Astrocyte of the cerebellum (primary cell): Measurements from ENCODE around the gene BRCA2.

Source experiments
- DNase-seq: peaks from one replicate; pipeline ENCODE4 v3.0.0-alpha.2; 2011; ENCODE audit warnings: low read depth
- H3K4me3 ChIP-seq: 2 replicates; pipeline ENCODE4 v1.5.1; 2011; ENCODE audit warnings: mild to moderate bottlenecking, low read depth, low read length, moderate library complexity
- CTCF ChIP-seq: IDR thresholded peaks from 2 replicates; pipeline ENCODE4 v1.5.1; 2012; ENCODE audit warnings: low read length, low read depth, moderate library complexity, mild to moderate bottlenecking; ENCODE audit errors: missing control alignments
- in situ Hi-C: cut with HindIII; loops from 2 replicates; pipeline ENCODE4 v1.10.0; 2017; ENCODE audit warnings: low sequenced_read_pairs

Gene BRCA2

DNA sequence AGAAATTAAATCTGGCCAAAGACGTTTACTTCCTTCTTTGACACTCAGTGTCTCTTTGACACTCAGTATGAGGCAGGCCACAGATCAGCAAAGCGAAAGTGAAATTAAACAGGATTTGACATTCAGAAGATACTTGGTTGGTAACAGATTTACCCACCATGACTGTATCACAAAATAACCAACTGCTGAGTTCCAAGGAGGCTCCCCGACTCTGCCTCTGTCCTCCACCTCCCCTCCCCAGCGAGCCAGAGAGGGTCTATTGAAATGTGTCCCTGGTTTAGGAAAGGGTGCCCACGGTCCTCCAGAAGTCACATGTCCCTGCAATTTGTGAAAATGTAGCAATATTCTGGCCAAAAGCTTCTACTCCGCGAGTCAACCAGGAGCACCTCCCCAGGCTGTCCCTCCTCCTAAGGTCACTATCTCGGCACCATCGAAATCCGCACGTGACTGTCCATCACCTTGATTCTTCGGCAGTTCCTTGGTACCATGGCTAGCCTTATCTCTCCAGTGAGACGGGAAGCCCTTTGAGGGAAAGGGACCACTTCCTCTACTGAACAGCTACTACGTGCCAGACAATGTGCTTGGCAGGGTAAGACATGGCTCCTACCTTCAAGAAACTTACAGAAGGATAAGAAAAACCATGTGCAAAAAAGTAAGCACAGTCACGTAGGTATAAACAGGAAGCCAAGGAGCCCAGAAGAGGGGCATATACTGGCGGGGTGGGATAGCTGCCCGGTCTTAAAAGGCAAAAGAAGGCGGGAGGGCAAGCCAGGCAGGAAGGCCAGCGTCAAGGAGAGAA is 111.1 kb downstream of the BRCA2 start:
- TF ChIP-seq CTCF, result no peak
- no peak for DNase-seq
- H3K4me3 ChIP-seq, result peak overlapping the region; percentile 70
- in situ Hi-C loops, result no loop called here

GRCh38 chr13:32426990-32427851 is 111.9 kb downstream of the BRCA2 start:
- in situ Hi-C loops, result no loop called here
- DNase-seq, result no peak
- no peak for TF ChIP-seq CTCF
- peak overlapping the region; percentile 70 for H3K4me3 ChIP-seq

- DNase-seq, result no peak
Observed at GRCh38 chr13:32427852-32428580, 112.7 kb downstream of the BRCA2 start, which contains the start of gene N4BP2L1. N4BP2L1 (minus strand) TSS chr13:32428130; CDS start chr13:32428082, 48 bp downstream.

DNA sequence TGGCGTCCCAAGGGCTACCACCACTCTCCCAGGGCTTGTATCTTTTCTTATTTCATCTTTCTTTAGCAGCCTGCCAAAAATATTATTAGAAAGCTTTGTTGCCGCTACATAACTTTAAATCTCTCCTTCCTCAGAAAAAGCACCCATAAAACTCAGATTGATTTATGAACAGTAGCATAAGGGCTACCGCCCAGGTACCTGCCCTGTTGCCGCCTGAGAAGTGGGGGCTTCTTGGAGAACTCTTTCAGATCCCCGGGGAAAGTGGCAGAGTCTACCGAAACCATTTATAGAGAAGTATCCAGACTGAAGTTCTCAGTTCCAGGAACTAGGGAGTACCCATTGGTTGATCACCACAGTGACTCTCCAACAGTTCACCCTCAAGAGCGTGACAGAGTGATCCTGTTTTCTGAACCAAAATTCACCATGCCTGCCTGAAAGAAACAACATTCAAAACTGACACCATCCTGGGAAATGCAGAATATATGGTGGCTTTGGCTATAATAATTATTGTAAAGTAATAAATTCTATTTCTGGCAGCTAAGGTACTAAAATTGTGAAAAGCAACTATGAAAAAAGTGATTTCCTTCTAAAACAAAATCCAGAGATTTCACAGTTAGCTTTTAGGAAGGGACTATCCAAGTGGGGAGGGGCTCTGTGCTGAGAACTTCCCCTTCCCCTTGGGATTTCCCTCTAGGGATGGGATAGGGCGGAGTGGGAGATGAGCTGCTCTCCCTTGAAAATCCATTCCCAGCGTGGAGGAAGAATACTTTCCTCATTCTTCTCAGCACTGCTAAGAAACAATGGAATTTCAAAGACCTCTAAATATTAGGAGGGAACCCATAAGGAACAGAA is 113.5 kb downstream of the BRCA2 start:
- in situ Hi-C loops, result no loop called here
- peak overlapping the region; percentile 70 for H3K4me3 ChIP-seq
- TF ChIP-seq CTCF, result no peak
- no peak for DNase-seq

More at GRCh38 chr13:32427852-32428580, 112.7 kb downstream of the BRCA2 start, which contains the start of gene N4BP2L1:
- in situ Hi-C loops, result no loop called here
- H3K4me3 ChIP-seq, result peak within 1 kb of the TSS; percentile 70
- TF ChIP-seq CTCF, result no peak

DNA sequence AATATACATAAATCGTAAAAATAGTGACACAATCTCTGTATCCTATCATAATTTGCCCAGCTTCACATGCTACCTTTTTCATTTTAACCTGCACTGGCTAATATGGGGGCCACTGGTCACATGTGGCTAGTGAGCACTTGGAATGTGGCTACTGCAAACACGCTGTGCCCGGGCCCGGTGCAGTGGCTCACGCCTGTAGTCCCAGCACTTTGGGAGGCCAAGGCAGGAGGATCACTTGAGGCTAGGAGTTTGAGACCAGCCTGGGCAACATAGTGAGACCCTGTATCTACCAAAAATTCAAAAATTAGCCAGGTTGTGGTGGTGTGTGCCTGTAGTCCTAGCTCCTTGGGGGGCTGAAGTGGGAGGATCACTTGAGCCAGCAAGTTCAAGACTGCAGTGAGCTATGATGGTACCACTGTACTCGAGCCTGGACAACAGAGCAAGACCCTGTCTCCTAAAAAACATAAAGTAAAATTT is 114.2 kb downstream of the BRCA2 start:
- in situ Hi-C loops, result no loop called here
- no peak for DNase-seq
- no peak overlapping the region for H3K4me3 ChIP-seq
- no peak for TF ChIP-seq CTCF
